Measurements from ENCODE around the gene XAB2. TPM values are rescaled to one million over a fixed set of nuclear protein-coding genes. Genes with fewer than 3 reads are reported as not detected.

XAB2 gene
- total and polyA plus RNA-seq, 2 donors (not counting 1 experiment from before 2014, with no cell fraction given): 62.7 to 93.8 TPM

- Histone ChIP-seq H2AFZ (ENCODE audit: insufficient read depth, low read depth, low read length, poor library complexity, severe bottlenecking) (no peak overlapping the region), H3K79me2 (ENCODE audit: control insufficient read depth, insufficient read depth, low read length) (no peaks in the 10 kb centered on the region), H3K9ac (ENCODE audit: low read length) (no peak overlapping the region), H3K4me3 (ENCODE audit: control extremely low read depth in 1 of 5, extremely low read depth in 1 of 5, insufficient read depth in 1 of 5, low read depth in 2 of 5, low read length in 4 of 5) (no peak overlapping the region), H3K27ac (ENCODE audit: low read length in 2 of 2) (no peak overlapping the region), H4K20me1 (ENCODE audit: control insufficient read depth, insufficient read depth, low read length, poor library complexity, severe bottlenecking) (no peaks in the 10 kb centered on the region), H3K27me3 (replicated peaks in 1 of 4; ENCODE audit: control extremely low read depth in 1 of 4, control insufficient read depth in 3 of 4, insufficient read depth in 4 of 4, low read length in 3 of 4) (no peaks in the 10 kb centered on the region), H3K4me2 (replicated peaks; ENCODE audit: low read depth, low read length, poor library complexity, severe bottlenecking) (no peak overlapping the region), H3K36me3 (replicated peaks in 1 of 2; ENCODE audit: control extremely low read depth in 1 of 2, control insufficient read depth in 1 of 2, extremely low read depth in 1 of 2, insufficient read depth in 2 of 2, low read length in 1 of 2) (no peaks in the 10 kb centered on the region), H3K4me1 (ENCODE audit: control insufficient read depth in 2 of 2, insufficient read depth in 2 of 2, low read length in 2 of 2) (no peaks in the 10 kb centered on the region), H3K9me3 (ENCODE audit: control extremely low read depth in 1 of 3, control insufficient read depth in 2 of 3, insufficient read depth in 1 of 3, low read length in 2 of 3) (peaks cover 0 to 4% (median 0%) of the 10 kb centered on the region in 3 donors)
- no peak for DNase-seq
- H3K4me3 Mint-ChIP-seq: no peak overlapping the region
- no peaks in the 10 kb centered on the region for H3K9me3 Mint-ChIP-seq (ENCODE audit: insufficient read depth)
- no peaks in the 10 kb centered on the region for H3K4me1 Mint-ChIP-seq
- ChIA-PET CTCF (no interaction called here), POLR2A (no interaction called here)
- WGBS (ENCODE audit: insufficient coverage): 94% methylated on average over 72 of the region's 81 CpGs
- H3K27ac Mint-ChIP-seq: no peak overlapping the region
- TF ChIP-seq CTCF (IDR thresholded peaks at IDR 0.05): no peak
- no peak for TF ChIP-seq EZH2 (IDR thresholded peaks at IDR 0.05; ENCODE audit: borderline replicate concordance, insufficient read depth, low read depth, low read length, poor library complexity, severe bottlenecking)
- intact Hi-C loops (cut with micrococcal nuclease): no loop called here
- ATAC-seq (ENCODE audit: low read depth): no peak
- no peaks in the 10 kb centered on the region for H3K27me3 Mint-ChIP-seq
Measured at GRCh38 chr19:7612282-7613274, 16.8 kb downstream of the XAB2 start.

Data from B cell (primary cell).